ENCODE measurements around the gene HDGFL3. TPM values are rescaled to one million over a fixed set of nuclear protein-coding genes. Genes with fewer than 3 reads are reported as not detected.

The HDGFL3 gene
- total RNA-seq, 1 donor from 2014 or later = 26.5 TPM

GRCh38 chr15:83127547-83128150 is 80.0 kb downstream of the HDGFL3 start:
- intact Hi-C loops (cut with DNase I) = no loop called here
- Histone ChIP-seq H3K27me3 (ENCODE audit: low read depth) (no peaks in the 10 kb centered on the region), H3K36me3 (peaks cover 65% of the 10 kb centered on the region), H3K4me1 (no peaks in the 10 kb centered on the region), H3K27ac (no peak overlapping the region), H3K4me3 (no peak overlapping the region), H3K9me3 (no peaks in the 10 kb centered on the region)
- TF ChIP-seq CTCF (IDR thresholded peaks at IDR 0.05) = no peak
- DNase-seq (no peak), ATAC-seq (no peak)

- DNase-seq = no peak
- H3K36me3 ChIP-seq = peaks cover 51% of the 10 kb centered on the region
Measured at GRCh38 chr15:83123529-83123928, 84.1 kb downstream of the HDGFL3 start.

GRCh38 chr15:83119968-83120581 is 87.5 kb downstream of the HDGFL3 start:
- Histone ChIP-seq H3K9me3 (no peaks in the 10 kb centered on the region), H3K4me1 (no peaks in the 10 kb centered on the region), H3K4me3 (no peak overlapping the region), H3K36me3 (peaks cover 56% of the 10 kb centered on the region), H3K27ac (no peak overlapping the region), H3K27me3 (ENCODE audit: low read depth) (no peaks in the 10 kb centered on the region)
- ATAC-seq = no peak
- DNase-seq = no peak
- no peak for TF ChIP-seq CTCF (IDR thresholded peaks at IDR 0.05)
- intact Hi-C loops (cut with DNase I) = no loop called here

More at GRCh38 chr15:83123529-83123928, 84.1 kb downstream of the HDGFL3 start:
- Histone ChIP-seq H3K4me3 (no peak overlapping the region), H3K27ac (no peak overlapping the region), H3K4me1 (no peaks in the 10 kb centered on the region), H3K27me3 (ENCODE audit: low read depth) (no peaks in the 10 kb centered on the region), H3K9me3 (no peaks in the 10 kb centered on the region)
- intact Hi-C loops (cut with DNase I) = no loop called here
- no peak for ATAC-seq
- no peak for TF ChIP-seq CTCF (IDR thresholded peaks at IDR 0.05)

GRCh38 chr15:83118968-83119367 is 88.7 kb downstream of the HDGFL3 start:
- no peak for ATAC-seq
- H3K4me3 ChIP-seq = no peak overlapping the region
- peaks cover 55% of the 10 kb centered on the region for H3K36me3 ChIP-seq
- H3K9me3 ChIP-seq = no peaks in the 10 kb centered on the region
- no peak overlapping the region for H3K27ac ChIP-seq
- TF ChIP-seq CTCF (IDR thresholded peaks at IDR 0.05) = no peak
- peaks cover 7% of the 10 kb centered on the region for H3K4me1 ChIP-seq
- DNase-seq = no peak
- H3K27me3 ChIP-seq (ENCODE audit: low read depth) = no peaks in the 10 kb centered on the region
- intact Hi-C loops (cut with DNase I) = no loop called here

- Histone ChIP-seq H3K36me3 (peaks cover 51% of the 10 kb centered on the region), H3K27ac (no peak overlapping the region), H3K27me3 (ENCODE audit: low read depth) (no peaks in the 10 kb centered on the region), H3K9me3 (no peaks in the 10 kb centered on the region), H3K4me3 (no peak overlapping the region), H3K4me1 (peaks cover 14% of the 10 kb centered on the region)
- DNase-seq (no peak), ATAC-seq (no peak)
- no peak for TF ChIP-seq CTCF (IDR thresholded peaks at IDR 0.05)
- intact Hi-C loops (cut with DNase I) = no loop called here
Measured at GRCh38 chr15:83118291-83118827, 89.3 kb downstream of the HDGFL3 start.
